HG02623 (cell line): ENCODE measurements around the gene GRID1.
"Not testable (repeated sequence)": the region's sequence is repeated elsewhere in the genome, so short reads cannot be mapped to it uniquely, and the experiment has no call there.

Experiments used
- ATAC-seq: cut with Tn5 transposase; IDR thresholded peaks from one replicate; pipeline ENCODE4 v1.9.1; 2021; ENCODE audit warnings: moderate library complexity; ENCODE audit not compliant: unreplicated experiment

Gene GRID1

GRCh38 chr10:86100581-86101061 lies 266.0 kb downstream of the GRID1 start:
- peak; percentile 71 for ATAC-seq

GRCh38 chr10:86099542-86100334 lies 266.9 kb downstream of the GRID1 start:
- ATAC-seq: no peak

- ATAC-seq: no peak
Observed at GRCh38 chr10:86098187-86098881, 268.3 kb downstream of the GRID1 start.

GRCh38 chr10:86095061-86095460 lies 271.5 kb downstream of the GRID1 start:
- ATAC-seq: not testable (repeated sequence)

DNA sequence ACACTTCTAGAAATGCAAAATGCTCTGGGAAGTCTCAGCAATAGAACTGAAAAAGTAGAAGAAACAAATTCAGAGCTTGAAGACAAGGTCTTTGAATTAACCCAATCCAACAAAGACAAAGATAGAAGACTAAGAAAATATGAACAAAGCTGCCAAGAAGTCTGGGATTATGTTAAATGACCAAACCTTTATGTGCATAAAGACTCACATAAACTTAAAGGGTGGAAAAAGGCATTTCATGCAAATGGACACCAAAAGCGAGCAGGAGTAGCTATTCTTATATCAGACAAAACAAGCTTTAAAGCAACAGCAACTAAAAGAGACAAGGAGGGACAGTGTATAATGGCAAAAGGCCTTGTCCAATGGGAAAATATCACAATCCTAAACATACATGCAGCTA lies 274.3 kb downstream of the GRID1 start:
- ATAC-seq: not testable (repeated sequence)

GRCh38 chr10:86091216-86091615 lies 275.4 kb downstream of the GRID1 start:
- ATAC-seq: no peak

DNA sequence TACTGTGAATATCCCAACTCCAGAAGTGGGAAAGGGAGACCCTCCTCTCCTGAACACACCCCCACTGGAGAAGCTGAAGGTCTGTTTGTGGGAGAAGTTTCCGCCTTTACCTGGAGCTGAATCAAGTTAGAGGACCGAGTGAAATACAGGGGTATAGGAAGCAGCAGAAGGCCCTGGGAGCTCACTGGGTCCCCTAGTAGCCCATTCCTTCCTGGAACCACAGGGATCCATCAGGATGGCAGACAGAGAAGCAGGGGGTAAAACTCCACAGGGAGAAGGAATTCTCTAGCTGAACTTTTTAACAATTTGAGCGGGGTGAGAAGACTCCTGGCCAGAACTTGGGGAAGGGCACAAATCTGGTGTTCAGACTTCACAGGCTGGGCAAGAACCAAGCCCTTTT lies 275.8 kb downstream of the GRID1 start:
- ATAC-seq: no peak

GRCh38 chr10:86087716-86088115 lies 278.9 kb downstream of the GRID1 start:
- ATAC-seq: no peak

DNA sequence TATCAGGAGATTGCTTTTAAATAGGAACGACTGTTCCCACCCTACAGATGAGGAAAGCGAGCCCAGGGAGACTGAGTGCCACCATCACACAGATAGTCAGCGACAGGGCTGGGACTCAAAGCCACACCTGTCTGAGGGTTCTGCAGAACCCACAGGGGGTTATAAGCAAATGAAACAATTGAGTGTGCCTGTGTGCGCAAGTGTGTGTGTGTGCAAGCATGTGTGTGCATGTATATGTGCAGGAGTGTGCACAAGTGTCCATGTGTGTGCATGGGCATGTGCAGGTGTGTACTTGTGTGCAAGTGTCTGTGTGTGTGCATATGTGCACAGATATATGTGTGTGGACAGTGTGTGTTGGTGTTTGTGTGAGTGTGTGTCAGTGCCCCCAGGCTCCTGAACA lies 280.2 kb downstream of the GRID1 start:
- no peak for ATAC-seq

DNA sequence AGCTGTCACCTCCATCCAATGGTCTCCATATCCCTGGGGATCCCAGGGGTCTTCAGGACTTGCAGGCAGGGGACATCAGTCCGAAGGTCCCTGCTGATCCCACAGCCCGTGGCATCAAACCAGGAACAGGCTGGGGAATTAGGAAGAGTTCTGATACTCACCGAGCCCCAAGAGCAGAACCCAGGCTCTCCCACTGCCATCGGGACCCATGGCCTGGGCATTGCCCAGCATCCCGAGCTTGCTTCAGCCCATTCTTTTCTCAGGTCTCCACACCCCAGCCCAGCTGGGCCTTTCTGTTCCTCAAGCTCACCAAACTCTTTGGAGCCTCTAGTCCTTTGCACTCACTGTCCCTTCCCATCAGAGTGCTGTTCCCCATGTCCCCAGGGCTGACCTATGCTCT lies 280.9 kb downstream of the GRID1 start:
- ATAC-seq: no peak

DNA sequence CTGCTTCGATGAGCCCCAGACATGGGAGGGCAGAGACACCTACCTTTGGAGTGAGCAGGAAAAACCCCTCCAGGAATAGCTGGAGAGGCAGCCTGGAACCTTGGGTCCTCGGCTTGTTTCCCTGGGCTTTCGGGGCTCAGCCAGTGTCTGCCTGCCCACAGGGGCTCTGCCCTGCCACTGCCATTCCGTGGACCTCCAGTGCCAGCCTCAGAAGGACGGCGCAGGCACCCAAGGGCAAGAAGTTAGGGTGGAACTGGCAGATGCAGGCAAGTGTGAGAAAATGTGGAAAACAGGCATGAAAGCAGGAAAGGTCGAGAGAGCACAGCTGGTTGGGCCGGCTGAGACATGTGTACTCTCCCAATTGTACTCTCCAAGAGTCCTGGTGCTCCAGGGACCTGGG lies 281.5 kb downstream of the GRID1 start:
- ATAC-seq: no peak

- ATAC-seq: no peak
Observed at GRCh38 chr10:86084585-86084984, 282.0 kb downstream of the GRID1 start.

DNA sequence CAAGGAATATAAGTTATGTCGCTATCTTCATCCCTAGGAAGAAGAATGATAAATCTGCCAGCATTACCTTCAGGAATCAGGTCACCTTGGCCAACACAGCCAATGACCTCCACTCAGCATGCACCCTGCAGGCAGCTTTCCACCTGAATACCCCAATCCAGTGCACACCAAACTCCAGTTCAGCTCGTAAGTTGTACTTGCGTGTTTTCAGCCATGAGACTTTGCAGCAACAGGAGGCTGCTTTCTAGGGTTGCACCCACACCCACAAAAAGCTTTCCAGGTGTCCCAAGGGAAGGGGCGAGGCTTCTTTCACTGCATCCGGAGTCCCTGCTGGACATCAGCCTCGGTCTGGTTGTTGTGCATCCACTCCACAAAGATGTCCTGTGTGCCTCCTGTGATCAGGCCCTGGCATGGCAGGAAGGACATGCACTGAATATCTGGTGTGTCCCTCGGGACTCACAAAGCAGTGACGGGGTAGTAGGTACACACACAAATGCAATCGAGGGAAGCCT lies 282.9 kb downstream of the GRID1 start:
- ATAC-seq: no peak

DNA sequence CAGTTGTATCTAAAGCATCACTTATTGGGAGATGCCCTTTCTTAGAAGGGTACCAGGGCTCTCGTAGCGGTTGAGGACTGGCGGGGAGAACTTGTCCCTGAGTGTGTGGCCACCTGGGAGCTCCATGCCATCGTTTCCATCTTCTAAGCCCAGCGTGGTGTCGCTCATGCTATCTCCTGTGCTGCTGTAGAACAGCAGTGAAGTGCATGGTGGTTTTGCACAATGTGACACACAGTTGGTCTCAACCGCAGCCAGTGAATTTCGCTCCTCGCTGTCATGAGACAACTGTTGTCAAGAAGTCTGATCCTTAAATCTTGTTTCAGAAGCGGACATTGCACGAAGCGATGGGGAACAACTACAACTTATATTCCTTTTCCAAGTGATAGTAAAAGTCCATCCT lies 283.4 kb downstream of the GRID1 start:
- no peak for ATAC-seq

DNA sequence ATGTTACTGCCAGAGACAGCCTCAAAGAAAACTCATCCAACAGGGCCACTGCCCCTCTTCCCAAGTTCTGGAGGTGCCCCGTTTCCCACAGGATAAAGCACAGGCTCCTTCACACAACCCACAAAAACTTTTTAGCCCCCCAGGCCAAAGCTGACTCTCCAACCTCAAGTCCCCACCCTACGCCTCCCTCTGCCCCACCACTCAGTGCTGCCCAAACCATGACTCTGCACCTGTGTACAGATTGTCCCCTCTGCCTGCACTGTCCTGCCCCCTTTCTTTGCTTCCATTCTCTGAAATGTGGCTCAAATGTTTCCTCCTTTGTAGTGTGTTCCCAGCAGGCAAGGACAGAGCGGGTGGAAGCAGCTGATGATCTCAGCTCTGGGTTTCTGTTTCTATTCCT lies 284.0 kb downstream of the GRID1 start:
- ATAC-seq: no peak

DNA sequence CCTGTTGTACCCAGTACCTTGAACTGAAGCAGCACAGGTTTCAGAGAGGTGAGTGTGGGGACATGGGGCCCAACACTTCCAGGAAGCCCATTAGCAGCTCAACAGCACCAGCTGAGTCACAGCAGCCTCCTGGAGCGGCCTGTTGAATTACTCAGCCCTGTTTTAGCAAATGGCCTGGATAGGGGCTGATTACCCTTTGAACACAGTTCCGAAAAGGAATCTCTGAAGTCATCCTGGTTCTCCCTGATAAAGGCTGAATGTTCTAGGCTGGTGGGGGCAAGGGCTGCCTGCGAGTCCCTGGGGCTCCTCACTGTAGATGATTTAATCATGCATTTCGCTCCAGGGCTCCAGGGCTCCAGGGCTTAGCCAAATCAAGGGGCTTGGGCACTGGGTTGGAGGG lies 287.5 kb downstream of the GRID1 start:
- ATAC-seq: no peak

GRCh38 chr10:86078639-86079035 lies 288.0 kb downstream of the GRID1 start:
- no peak for ATAC-seq

DNA sequence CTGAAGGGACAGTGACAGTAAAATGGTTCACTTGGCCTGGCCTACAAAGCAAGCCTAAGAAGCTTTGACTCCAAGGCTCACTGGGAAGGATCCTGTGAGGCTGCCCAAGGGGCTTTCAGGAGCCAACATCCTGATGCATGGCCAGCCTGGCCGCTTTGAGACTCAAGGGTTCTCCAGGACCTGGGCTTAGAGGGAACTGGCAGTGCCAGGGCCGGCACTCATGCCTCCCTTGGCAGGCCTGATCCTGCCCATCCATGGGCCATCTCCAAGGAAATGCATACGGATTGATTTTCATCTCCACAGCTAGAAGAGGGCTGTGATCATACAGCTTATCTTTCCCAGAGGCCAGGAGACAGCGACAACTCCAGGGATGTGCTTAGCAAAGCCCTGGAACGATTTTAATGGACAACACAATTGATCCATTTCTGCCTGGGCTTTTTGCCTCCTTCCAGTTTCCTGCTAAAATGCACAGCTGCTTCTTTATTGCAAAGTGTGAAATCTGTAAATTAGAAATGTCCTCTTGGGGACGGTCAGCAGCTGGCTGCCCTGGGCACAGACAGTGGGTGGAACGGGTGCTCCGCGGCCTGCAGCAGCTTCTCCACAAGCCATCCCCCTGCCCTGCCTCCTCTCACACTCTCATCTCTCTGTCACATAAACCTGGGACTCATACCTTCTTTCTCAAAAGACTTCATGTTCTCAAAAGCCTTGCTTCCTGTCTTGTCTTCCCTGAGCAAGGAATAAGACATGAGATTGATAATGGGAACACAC lies 288.5 kb downstream of the GRID1 start:
- ATAC-seq: no peak

GRCh38 chr10:86077271-86077670 lies 289.3 kb downstream of the GRID1 start:
- ATAC-seq: no peak

- not testable (repeated sequence) for ATAC-seq
Observed at GRCh38 chr10:86076497-86076896, 290.1 kb downstream of the GRID1 start.

DNA sequence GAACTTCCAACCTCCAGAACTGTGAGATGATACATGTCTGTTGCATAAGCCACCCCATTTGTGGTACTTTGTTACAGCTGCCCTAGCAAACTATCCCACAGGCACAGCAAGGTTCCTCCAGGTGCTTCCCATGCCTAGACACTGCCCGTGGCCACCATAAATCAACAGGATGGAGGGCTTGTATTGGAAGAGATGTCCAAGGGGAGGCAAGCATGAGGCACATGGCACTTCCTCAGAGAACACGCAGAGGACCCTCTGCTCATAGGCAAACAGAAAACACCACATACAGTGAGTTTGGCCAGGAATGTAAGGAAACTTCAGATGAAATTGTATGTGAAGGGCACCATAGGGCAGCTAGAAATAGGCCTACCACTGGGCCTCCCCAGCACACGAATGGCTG lies 291.1 kb downstream of the GRID1 start:
- no peak for ATAC-seq
